Measurements from ENCODE around the gene CLDN18.

DNA sequence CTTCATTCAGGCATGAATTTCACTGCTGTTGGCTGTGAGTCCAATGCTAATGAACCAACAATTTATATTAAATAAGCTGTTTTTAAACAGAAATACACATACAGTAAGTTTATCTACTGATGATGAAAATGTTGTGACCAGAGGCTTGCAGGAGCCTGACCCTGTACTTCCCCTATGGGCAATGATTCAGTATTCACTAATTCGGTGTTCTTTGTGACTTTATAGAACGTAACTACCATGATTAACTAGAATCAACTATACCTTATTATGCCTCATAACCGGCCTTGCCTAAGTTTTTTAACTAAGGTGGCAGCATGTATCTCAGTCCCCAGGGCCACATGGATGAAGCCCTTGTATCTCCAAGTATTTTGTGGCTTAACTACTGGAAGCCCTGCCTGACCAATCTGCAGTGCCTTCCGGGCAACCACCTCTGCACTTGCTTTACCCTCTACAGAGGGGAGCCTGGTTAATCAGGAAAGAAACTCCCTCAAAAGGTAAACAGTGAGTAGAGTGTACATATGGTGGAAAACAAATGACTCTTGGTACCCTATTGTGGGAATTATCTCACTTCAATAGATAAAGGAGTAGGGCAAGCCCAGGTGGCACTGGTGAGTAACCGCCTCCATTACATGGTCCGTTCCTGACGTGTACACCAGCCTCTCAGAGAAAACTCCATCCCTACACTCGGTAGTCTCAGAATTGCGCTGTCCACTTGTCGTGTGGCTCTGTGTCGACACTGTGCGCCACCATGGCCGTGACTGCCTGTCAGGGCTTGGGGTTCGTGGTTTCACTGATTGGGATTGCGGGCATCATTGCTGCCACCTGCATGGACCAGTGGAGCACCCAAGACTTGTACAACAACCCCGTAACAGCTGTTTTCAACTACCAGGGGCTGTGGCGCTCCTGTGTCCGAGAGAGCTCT, 11.6 kb upstream of the CLDN18 start:
- TF ChIP-seq, protein P1, sequence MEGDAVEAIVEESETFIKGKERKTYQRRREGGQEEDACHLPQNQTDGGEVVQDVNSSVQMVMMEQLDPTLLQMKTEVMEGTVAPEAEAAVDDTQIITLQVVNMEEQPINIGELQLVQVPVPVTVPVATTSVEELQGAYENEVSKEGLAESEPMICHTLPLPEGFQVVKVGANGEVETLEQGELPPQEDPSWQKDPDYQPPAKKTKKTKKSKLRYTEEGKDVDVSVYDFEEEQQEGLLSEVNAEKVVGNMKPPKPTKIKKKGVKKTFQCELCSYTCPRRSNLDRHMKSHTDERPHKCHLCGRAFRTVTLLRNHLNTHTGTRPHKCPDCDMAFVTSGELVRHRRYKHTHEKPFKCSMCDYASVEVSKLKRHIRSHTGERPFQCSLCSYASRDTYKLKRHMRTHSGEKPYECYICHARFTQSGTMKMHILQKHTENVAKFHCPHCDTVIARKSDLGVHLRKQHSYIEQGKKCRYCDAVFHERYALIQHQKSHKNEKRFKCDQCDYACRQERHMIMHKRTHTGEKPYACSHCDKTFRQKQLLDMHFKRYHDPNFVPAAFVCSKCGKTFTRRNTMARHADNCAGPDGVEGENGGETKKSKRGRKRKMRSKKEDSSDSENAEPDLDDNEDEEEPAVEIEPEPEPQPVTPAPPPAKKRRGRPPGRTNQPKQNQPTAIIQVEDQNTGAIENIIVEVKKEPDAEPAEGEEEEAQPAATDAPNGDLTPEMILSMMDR (IDR thresholded peaks at IDR 0.05; ENCODE audit: low read depth, low read length): no peak
- no peak for TF ChIP-seq EZH2phosphoT487 (IDR thresholded peaks at IDR 0.05; ENCODE audit: low read depth)
